ENCODE results near the gene CSNK1G2. TPM values are rescaled to one million over a fixed set of nuclear protein-coding genes. Genes with fewer than 3 reads are reported as not detected.
A peak's percentile ranks its signal among the peaks of the same experiment; 100 is the strongest.

CSNK1G2 gene
- total and polyA plus RNA-seq, 2 of the 13 experiments (the other 11 are each of a cell fraction or from before 2014, with no cell fraction given): 53.8 to 72.5 TPM

- TF ChIP-seq ZNF570 (CRISPR knock-in tag; IDR thresholded peaks at IDR 0.05; ENCODE audit: borderline replicate concordance) (no peak), ZNF777 (CRISPR knock-in tag; IDR thresholded peaks at IDR 0.05) (no peak), ZNF749 (CRISPR knock-in tag; IDR thresholded peaks at IDR 0.05; ENCODE audit: borderline replicate concordance) (no peak), ELK4 (CRISPR knock-in tag; IDR thresholded peaks at IDR 0.05; ENCODE audit: borderline replicate concordance) (no peak), ZNF558 (CRISPR knock-in tag; IDR thresholded peaks at IDR 0.05; ENCODE audit: borderline replicate concordance) (no peak), ZNF609 (CRISPR knock-in tag; IDR thresholded peaks at IDR 0.05; ENCODE audit: borderline replicate concordance) (no peak), ZNF75D (CRISPR knock-in tag; IDR thresholded peaks at IDR 0.05; ENCODE audit: borderline replicate concordance) (no peak), FOXA1 (IDR thresholded peaks at IDR 0.05) (no peak), FOXA1 (CRISPR knock-in tag; IDR thresholded peaks at IDR 0.05) (no peak), MNT (IDR thresholded peaks at IDR 0.05) (no peak), ZNF276 (CRISPR knock-in tag; IDR thresholded peaks at IDR 0.05; ENCODE audit: low read depth) (no peak), MIXL1 (CRISPR knock-in tag; IDR thresholded peaks at IDR 0.05) (0 out of 2 replicates have a peak, but pooled peaks have one; percentile 40), DMAP1 (CRISPR knock-in tag; IDR thresholded peaks at IDR 0.05) (no peak), TMF1 (CRISPR knock-in tag; IDR thresholded peaks at IDR 0.05; ENCODE audit: low read depth) (no peak), ZNF180 (CRISPR knock-in tag; IDR thresholded peaks at IDR 0.05; ENCODE audit: borderline replicate concordance, low read depth) (no peak), ZNF839 (CRISPR knock-in tag; IDR thresholded peaks at IDR 0.05; ENCODE audit: borderline replicate concordance) (no peak), MEIS2 (CRISPR knock-in tag; IDR thresholded peaks at IDR 0.05) (no peak), PCBP1 (IDR thresholded peaks at IDR 0.05; ENCODE audit: borderline replicate concordance, low read depth, low read length) (no peak), ZNF660 (CRISPR knock-in tag; IDR thresholded peaks at IDR 0.05; ENCODE audit: borderline replicate concordance, low read depth) (no peak), ZNF891 (CRISPR knock-in tag; IDR thresholded peaks at IDR 0.05) (peak; percentile 36; the same call in 1 of the 2 replicates), CENPT (CRISPR knock-in tag; IDR thresholded peaks at IDR 0.05; ENCODE audit: low read depth) (no peak), KLF11 (CRISPR knock-in tag; IDR thresholded peaks at IDR 0.05) (no peak)
Observed at GRCh38 chr19:1935484-1936208, 5.3 kb upstream of the CSNK1G2 start (continued).
